Smooth muscle cell (in vitro differentiated cells): ENCODE measurements around the gene IZUMO1. TPM values are rescaled to one million over a fixed set of nuclear protein-coding genes. Genes with fewer than 3 reads are reported as not detected.

Experiments
- DNase-seq: peaks from one replicate; lab custom pipeline; 2025; ENCODE audit not compliant: unreplicated experiment; lab: John Stamatoyannopoulos, UW
- H2AFZ ChIP-seq: fragments of 200-600 bp; sonication (generic); 2 replicates; pipeline ENCODE4 v1.6.0; 2016; ENCODE audit warnings: antibody characterized with exemption, low read depth, mild to moderate bottlenecking
- H3F3A ChIP-seq: fragments of 200-600 bp; sonication (generic); 2 replicates; pipeline ENCODE4 v1.6.0; 2017; ENCODE audit warnings: antibody characterized with exemption, low read depth
- H3K27ac ChIP-seq: fragments of 200-600 bp; sonication (generic); 2 replicates; pipeline ENCODE4 v1.5.1; 2016; ENCODE audit warnings: low read depth, mild to moderate bottlenecking
- H3K27me3 ChIP-seq: fragments of 200-600 bp; sonication (generic); 2 replicates; pipeline ENCODE4 v1.6.1; 2016; ENCODE audit warnings: low read depth, mild to moderate bottlenecking
- H3K36me3 ChIP-seq: fragments of 200-600 bp; sonication (generic); 2 replicates; pipeline ENCODE4 v1.5.1; 2016; ENCODE audit warnings: low read depth
- H3K4me1 ChIP-seq: fragments of 200-600 bp; sonication (generic); 2 replicates; pipeline ENCODE4 v1.5.1; 2016; ENCODE audit warnings: low read depth
- H3K4me2 ChIP-seq: fragments of 200-600 bp; sonication (generic); 2 replicates; pipeline ENCODE4 v1.6.0; 2016; ENCODE audit warnings: mild to moderate bottlenecking
- H3K4me3 ChIP-seq: fragments of 200-600 bp; sonication (generic); 2 replicates; pipeline ENCODE4 v1.5.1; 2016; ENCODE audit warnings: mild to moderate bottlenecking
- H3K79me2 ChIP-seq: fragments of 200-600 bp; sonication (generic); 2 replicates; pipeline ENCODE4 v1.6.0; 2016; ENCODE audit warnings: low read depth, mild to moderate bottlenecking
- H3K9ac ChIP-seq: fragments of 200-600 bp; sonication (generic); 2 replicates; pipeline ENCODE4 v1.6.0; 2016; ENCODE audit warnings: low read depth
- H3K9me3 ChIP-seq: fragments of 200-600 bp; sonication (generic); replicated peaks from 2 replicates; pipeline ENCODE4 v1.5.1; 2016; ENCODE audit warnings: low read depth
- H4K20me1 ChIP-seq: fragments of 200-600 bp; sonication (generic); 2 replicates; pipeline ENCODE4 v1.6.0; 2016; ENCODE audit warnings: low read depth
- CTCF ChIP-seq: fragments of 200-600 bp; sonication (generic); IDR thresholded peaks from 2 replicates; pipeline ENCODE4 v1.5.1; 2017; ENCODE audit warnings: borderline replicate concordance, mild to moderate bottlenecking, antibody characterized with exemption; ENCODE audit not compliant: insufficient read depth, poor library complexity, severe bottlenecking
- WGBS: methylation state at CpG from one replicate; pipeline ENCODE4 v1.1.7; 2016; ENCODE audit warnings: low lambda C conversion rate; 5-methylcytosine and 5-hydroxymethylcytosine counted together
- polyA plus RNA-seq: library from polyadenylated mRNA; unstranded; fragments of >200 nt; fragmentation: Nextera tagmentation; extraction: Ambion mirVana; gene quantifications from 2 replicates; pipeline ENCODE4 v1.2.1, GENCODE V29; 2016
- total RNA-seq: library from RNA; depleted of rRNA; stranded (reverse); fragments of >200 nt; gene quantifications from 2 replicates; pipeline ENCODE4 v1.2.3, GENCODE V29; 2014

Gene IZUMO1
- total and polyA plus RNA-seq, 2 experiments from 2014 or later, result 0.45 TPM; not detected in 1

- no peaks in the 10 kb centered on the region for H3K27me3 ChIP-seq
- no peaks in the 10 kb centered on the region for H3K9me3 ChIP-seq
- no peak overlapping the region for H2AFZ ChIP-seq
- H3K4me1 ChIP-seq, result peaks cover 1% of the 10 kb centered on the region
- H4K20me1 ChIP-seq, result no peaks in the 10 kb centered on the region
- H3K79me2 ChIP-seq, result no peaks in the 10 kb centered on the region
- DNase-seq, result no peak
- TF ChIP-seq CTCF, result no peak
- no peak overlapping the region for H3K4me2 ChIP-seq
- H3F3A ChIP-seq, result peaks cover 1% of the 10 kb centered on the region
- no peak overlapping the region for H3K9ac ChIP-seq
- no peaks in the 10 kb centered on the region for H3K36me3 ChIP-seq
- 94% methylated on average over 11 of the region's 11 CpGs for WGBS
- H3K4me3 ChIP-seq, result no peak overlapping the region
- no peak overlapping the region for H3K27ac ChIP-seq
These were observed 24.5 kb downstream of the IZUMO1 start for GRCh38 chr19:48722196-48722708.

- peak overlapping the region; percentile 66 for H3K9ac ChIP-seq
- peak; percentile 90 for DNase-seq
- WGBS, result under 1% methylated on average over 40 of the region's 42 CpGs
These were observed 26.0 kb downstream of the IZUMO1 start for GRCh38 chr19:48720613-48721296.

GRCh38 chr19:48720251-48720612, 26.5 kb downstream of the IZUMO1 start:
- Histone ChIP-seq H3K36me3 (no peaks in the 10 kb centered on the region), H3K4me1 (peaks cover 11% of the 10 kb centered on the region), H3K4me2 (peak overlapping the region; percentile 85), H3K9ac (no peak overlapping the region), H4K20me1 (no peaks in the 10 kb centered on the region), H2AFZ (peak overlapping the region; percentile 77), H3K79me2 (no peaks in the 10 kb centered on the region), H3K9me3 (no peaks in the 10 kb centered on the region), H3K4me3 (peak overlapping the region; percentile 80), H3K27ac (no peak overlapping the region), H3K27me3 (no peaks in the 10 kb centered on the region), H3F3A (peaks cover 8% of the 10 kb centered on the region)
- TF ChIP-seq CTCF, result no peak
- DNase-seq, result no peak
- WGBS, result 36% methylated on average over 11 of the region's 12 CpGs

More at GRCh38 chr19:48720613-48721296, 26.0 kb downstream of the IZUMO1 start:
- Histone ChIP-seq H3K36me3 (no peaks in the 10 kb centered on the region), H3K4me2 (peak overlapping the region; percentile 85), H3K27ac (peak overlapping the region; percentile 79), H3K4me3 (peak overlapping the region; percentile 80), H4K20me1 (no peaks in the 10 kb centered on the region), H3K27me3 (no peaks in the 10 kb centered on the region), H3K9me3 (no peaks in the 10 kb centered on the region), H3K4me1 (peaks cover 11% of the 10 kb centered on the region), H3K79me2 (no peaks in the 10 kb centered on the region), H3F3A (peaks cover 8% of the 10 kb centered on the region), H2AFZ (peak overlapping the region; percentile 77)
- no peak for TF ChIP-seq CTCF
